GM19035 (cell line): ENCODE results near the gene AHNAK2.
"Not testable (repeated sequence)": the region's sequence is repeated elsewhere in the genome, so short reads cannot be mapped to it uniquely, and the experiment has no call there.

Source experiments
- ATAC-seq: cut with Tn5 transposase; IDR thresholded peaks from one replicate; pipeline ENCODE4 v1.9.1; 2021; ENCODE audit not compliant: unreplicated experiment

AHNAK2 gene

GRCh38 chr14:104954746-104955395, 23.3 kb downstream of the AHNAK2 start:
- ATAC-seq = no peak

GRCh38 chr14:104953896-104954656, 24.1 kb downstream of the AHNAK2 start:
- ATAC-seq = no peak

GRCh38 chr14:104953097-104953496, 25.1 kb downstream of the AHNAK2 start:
- ATAC-seq = no peak

DNA sequence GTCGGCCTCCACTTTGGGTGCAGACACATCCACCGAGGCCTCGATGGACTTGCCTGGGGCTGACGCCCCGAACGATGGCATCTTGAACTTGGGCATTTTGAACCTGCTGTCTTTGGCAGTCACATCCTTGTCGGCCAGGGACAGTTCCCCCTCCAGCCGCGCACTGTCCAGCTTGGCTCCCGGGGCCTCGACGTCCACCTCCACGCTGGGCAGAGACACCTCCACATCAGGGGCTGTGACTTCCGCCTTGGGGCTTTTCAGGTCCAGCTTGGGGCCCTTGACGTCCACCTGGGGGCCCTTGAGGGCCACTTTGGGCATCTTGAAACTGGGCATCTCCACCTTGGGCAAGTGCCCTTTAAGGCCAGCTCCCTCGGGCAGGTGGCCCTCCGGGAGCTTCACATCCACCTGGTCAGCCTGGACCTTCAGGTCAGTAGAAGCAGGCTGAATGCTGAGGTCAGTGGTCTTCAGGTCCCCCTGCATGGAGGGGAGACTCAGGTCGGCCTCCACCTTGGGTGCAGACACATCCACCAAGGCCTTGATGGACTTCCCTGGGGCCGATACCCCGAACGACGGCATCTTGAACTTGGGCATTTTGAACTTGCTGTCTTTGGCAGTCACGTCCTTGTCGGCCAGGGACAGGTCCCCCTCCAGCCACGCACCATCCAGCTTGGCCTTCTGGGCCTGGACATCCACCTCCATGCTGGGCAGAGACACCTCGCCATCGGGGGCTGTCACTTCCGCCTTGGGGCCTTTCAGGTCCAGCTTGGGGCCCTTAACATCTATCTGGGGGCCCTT, 26.1 kb downstream of the AHNAK2 start:
- ATAC-seq = not testable (repeated sequence)

DNA sequence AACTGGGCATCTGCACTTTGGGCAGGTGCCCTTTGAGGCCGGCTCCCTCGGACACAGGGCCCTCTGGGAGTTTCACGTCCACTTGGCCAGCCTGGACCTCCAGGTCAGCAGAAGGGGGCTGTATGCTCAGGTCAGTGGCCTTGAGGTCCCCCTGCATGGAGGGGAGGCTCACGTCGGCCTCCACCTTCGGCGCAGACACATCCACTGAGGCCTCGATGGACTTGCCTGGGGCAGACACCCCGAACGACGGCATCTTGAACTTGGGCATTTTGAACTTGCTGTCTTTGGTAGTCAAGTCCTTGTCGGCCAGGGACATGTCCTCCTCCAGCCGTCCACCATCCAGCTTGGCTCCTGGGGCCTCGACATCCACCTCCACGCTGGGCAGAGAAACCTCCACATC, 27.5 kb downstream of the AHNAK2 start:
- ATAC-seq = not testable (repeated sequence)

- no peak for ATAC-seq
These were observed 28.2 kb downstream of the AHNAK2 start for GRCh38 chr14:104950021-104950420.

DNA sequence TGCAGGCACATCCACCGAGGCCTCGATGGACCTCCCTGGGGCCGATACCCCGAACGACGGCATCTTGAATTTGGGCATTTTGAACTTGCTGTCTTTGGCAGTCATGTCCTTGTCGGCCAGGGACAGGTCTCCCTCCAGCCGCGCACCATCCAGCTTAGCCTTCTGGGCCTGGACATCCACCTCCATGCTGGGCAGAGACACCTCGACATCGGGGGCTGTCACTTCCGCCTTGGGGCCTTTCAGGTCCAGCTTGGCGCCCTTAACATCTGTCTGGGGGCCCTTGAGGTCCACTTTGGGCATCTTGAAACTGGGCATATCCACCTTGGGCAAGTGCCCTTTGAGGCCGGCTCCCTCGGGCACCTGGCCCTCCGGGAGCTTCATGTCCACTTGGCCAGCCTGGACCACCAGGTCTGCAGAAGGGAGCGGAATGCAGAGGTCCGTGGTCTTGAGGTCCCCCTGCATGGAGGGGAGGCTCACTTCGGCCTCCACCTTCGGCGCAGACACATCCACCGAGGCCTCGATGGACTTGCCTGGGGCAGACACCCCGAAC, 28.7 kb downstream of the AHNAK2 start:
- not testable (repeated sequence) for ATAC-seq

GRCh38 chr14:104948736-104949031, 29.5 kb downstream of the AHNAK2 start:
- no peak for ATAC-seq

DNA sequence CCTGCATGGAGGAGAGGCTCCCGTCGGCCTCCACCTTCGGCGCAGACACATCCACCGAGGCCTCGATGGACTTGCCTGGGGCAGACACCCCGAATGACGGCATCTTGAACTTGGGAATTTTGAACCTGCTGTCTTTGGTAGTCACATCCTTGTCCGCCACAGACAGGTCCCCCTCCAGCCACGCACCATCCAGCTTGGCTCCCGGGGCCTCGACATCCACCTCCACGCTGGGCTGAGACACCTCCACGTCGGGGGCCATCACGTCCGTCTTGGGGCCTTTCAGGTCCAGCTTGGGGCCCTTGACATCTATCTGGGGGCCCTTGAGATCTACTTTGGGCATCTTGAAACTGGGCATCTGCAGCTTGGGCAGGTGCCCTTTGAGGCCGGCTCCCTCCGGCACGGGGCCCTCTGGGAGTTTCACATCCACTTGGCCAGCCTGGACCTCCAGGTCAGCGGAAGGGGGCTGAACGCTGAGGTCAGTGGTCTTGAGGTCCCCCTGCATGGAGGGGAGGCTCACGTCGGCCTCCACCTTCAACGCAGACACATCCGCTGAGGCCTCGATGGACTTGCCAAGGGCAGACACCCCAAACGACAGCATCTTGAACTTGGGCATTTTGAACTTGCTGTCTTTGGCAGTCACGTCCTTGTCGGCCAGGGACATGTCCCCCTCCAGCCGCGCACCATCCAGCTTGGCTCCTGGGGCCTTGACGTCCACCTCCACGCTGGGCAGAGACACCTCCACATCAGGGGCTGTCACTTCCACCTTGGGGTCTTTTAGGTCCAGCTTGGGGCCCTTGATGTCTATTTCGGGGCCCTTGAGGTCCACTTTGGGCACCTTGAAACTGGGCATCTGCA, 30.1 kb downstream of the AHNAK2 start:
- ATAC-seq = not testable (repeated sequence)

GRCh38 chr14:104947201-104947600, 31.0 kb downstream of the AHNAK2 start:
- not testable (repeated sequence) for ATAC-seq

GRCh38 chr14:104945986-104946965, 31.9 kb downstream of the AHNAK2 start:
- ATAC-seq = not testable (repeated sequence)

- ATAC-seq = not testable (repeated sequence)
These were observed 32.9 kb downstream of the AHNAK2 start for GRCh38 chr14:104945266-104945665.

DNA sequence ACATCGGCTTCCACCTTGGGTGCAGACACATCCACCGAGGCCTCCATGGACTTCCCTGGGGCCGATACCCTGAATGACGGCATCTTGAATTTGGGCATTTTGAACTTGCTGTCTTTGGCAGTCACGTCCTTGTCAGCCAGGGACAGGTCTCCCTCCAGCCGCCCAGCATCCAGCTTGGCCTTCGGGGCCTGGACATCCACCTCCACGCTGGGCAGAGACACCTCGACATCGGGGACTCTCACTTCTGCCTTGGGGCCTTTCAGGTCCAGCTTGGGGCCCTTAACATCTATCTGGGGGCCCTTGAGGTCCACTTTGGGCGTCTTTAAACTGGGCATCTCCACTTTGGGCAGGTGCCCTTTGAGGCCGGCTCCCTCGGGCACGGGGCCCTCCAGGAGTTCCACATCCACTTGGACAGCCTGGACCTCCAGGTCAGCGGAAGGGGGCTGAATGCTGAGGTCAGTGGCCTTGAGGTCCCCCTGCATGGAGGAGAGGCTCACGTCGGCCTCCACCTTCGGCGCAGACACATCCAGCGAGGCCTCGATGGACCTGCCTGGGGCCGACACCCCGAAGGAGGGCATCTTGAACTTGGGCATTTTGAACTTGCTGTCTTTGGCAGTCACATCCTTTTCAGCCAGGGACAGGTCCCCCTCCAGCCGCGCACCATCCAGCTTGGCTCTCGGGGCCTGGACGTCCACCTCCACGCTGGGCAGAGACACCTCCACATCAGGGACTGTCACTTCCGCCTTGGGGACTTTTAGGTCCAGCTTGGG, 33.6 kb downstream of the AHNAK2 start:
- ATAC-seq = not testable (repeated sequence)

DNA sequence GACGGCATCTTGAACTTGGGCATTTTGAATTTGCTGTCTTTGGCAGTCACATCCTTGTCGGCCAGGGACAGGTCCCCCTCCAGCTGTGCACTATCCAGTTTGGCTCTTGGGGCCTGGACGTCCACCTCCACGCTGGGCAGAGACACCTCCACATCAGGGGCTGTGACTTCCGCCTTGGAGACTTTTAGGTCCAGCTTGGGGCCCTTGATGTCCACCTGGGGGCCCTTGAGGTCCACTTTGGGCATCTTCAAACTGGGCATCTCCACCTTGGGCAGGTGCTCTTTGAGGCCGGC, 34.2 kb downstream of the AHNAK2 start:
- ATAC-seq = not testable (repeated sequence)

GRCh38 chr14:104943216-104944015, 34.8 kb downstream of the AHNAK2 start:
- not testable (repeated sequence) for ATAC-seq

GRCh38 chr14:104942586-104942985, 35.6 kb downstream of the AHNAK2 start:
- ATAC-seq = no peak

- no peak for ATAC-seq
These were observed 36.4 kb downstream of the AHNAK2 start for GRCh38 chr14:104941508-104942365.
